Suprapubic skin (tissue), 4 donors: ENCODE measurements around the gene TPM4. TPM values are rescaled to one million over a fixed set of nuclear protein-coding genes. Genes with fewer than 3 reads are reported as not detected.

Experiments used
- DNase-seq, 2 donors: peaks; one replicate each; pipeline ENCODE4 v3.0.0-alpha.2; 2019; ENCODE audit warnings: low spot score in 2 of 2
- H3K27ac ChIP-seq: fragments of 200-600 bp; sonication (generic); one replicate; pipeline ENCODE4 v1.5.1; 2019
- H3K27me3 ChIP-seq: fragments of 200-600 bp; sonication (generic); one replicate; pipeline ENCODE4 v1.5.1; 2019
- H3K36me3 ChIP-seq: fragments of 200-600 bp; sonication (generic); one replicate; pipeline ENCODE4 v1.5.1; 2019
- H3K4me1 ChIP-seq: fragments of 200-600 bp; sonication (generic); one replicate; pipeline ENCODE4 v1.5.1; 2019
- H3K4me3 ChIP-seq: fragments of 200-600 bp; sonication (generic); one replicate; pipeline ENCODE4 v1.5.1; 2019; ENCODE audit warnings: mild to moderate bottlenecking
- H3K9me3 ChIP-seq: fragments of 200-600 bp; sonication (generic); one replicate; pipeline ENCODE4 v1.5.1; 2019
- EP300 ChIP-seq: sonication (generic); formaldehyde crosslinking; IDR thresholded peaks from one replicate; pipeline ENCODE4 v1.6.1; 2017; ENCODE audit warnings: antibody characterized with exemption
- POLR2A ChIP-seq, 2 donors: fragments of 450-650 bp; IDR thresholded peaks; one replicate each; pipeline ENCODE4 v1.6.1; 2017; ENCODE audit warnings: antibody characterized with exemption in 2 of 2, mild to moderate bottlenecking in 2 of 2, moderate library complexity in 2 of 2
- POLR2AphosphoS5 ChIP-seq, 3 donors: sonication (generic); formaldehyde crosslinking; IDR thresholded peaks; one replicate each; pipeline ENCODE4 v1.6.1; 2017; ENCODE audit warnings: antibody characterized with exemption in 3 of 3
- WGBS: methylation state at CpG from one replicate; pipeline ENCODE4 v1.1.5; 2018; 5-methylcytosine and 5-hydroxymethylcytosine counted together
- total RNA-seq, 4 donors: library from RNA; depleted of rRNA; stranded (reverse); fragments of >200 nt; gene quantifications; one replicate each; pipeline ENCODE4 v1.1.0, GENCODE V29; 2016
- TF ChIP-seq, protein P1 (sequence below), 2 donors: fragments of 200-600 bp in 1 of 2; fragments of 450-650 bp in 1 of 2; sonication (generic) in 1 of 2; IDR thresholded peaks; one replicate each; pipeline ENCODE4 v1.5.1; 2016 to 2019; ENCODE audit warnings: antibody characterized with exemption in 2 of 2, mild to moderate bottlenecking in 1 of 2, moderate library complexity in 1 of 2

Gene TPM4
- total RNA-seq, 4 donors from 2014 or later = 195 to 224 (median 205) TPM

DNA sequence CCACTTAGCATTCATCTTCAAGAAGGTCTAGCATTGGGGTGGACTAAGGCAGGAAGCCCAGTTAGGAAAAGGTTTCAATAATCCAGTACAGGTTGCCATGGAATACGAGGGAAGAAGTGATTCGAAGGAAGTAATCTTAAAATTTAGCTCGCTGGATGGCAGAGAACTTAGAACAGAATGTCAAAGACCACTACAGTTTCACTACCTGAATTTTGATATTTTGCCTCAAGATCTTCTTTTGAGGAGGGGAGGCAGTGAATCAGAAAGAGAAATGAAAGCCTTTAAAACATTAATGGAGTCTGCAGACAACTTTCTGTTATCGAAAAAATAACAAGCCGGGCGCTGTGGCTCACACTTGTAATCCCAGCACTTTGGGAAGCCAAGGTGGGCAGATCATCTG lies 28.4 kb downstream of the TPM4 start:
- H3K27ac ChIP-seq = no peak overlapping the region
- DNase-seq = no peak
- peaks cover 46% of the 10 kb centered on the region for H3K36me3 ChIP-seq
- TF ChIP-seq, protein P1, sequence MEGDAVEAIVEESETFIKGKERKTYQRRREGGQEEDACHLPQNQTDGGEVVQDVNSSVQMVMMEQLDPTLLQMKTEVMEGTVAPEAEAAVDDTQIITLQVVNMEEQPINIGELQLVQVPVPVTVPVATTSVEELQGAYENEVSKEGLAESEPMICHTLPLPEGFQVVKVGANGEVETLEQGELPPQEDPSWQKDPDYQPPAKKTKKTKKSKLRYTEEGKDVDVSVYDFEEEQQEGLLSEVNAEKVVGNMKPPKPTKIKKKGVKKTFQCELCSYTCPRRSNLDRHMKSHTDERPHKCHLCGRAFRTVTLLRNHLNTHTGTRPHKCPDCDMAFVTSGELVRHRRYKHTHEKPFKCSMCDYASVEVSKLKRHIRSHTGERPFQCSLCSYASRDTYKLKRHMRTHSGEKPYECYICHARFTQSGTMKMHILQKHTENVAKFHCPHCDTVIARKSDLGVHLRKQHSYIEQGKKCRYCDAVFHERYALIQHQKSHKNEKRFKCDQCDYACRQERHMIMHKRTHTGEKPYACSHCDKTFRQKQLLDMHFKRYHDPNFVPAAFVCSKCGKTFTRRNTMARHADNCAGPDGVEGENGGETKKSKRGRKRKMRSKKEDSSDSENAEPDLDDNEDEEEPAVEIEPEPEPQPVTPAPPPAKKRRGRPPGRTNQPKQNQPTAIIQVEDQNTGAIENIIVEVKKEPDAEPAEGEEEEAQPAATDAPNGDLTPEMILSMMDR (IDR thresholded peaks at IDR 0.05) = no peak
- no peak for TF ChIP-seq POLR2A (IDR thresholded peaks at IDR 0.05)
- TF ChIP-seq EP300 = no peak
- TF ChIP-seq POLR2AphosphoS5 (IDR thresholded peaks at IDR 0.05) = no peak
- H3K4me3 ChIP-seq = no peak overlapping the region
- no peaks in the 10 kb centered on the region for H3K9me3 ChIP-seq
- H3K27me3 ChIP-seq = no peaks in the 10 kb centered on the region
- H3K4me1 ChIP-seq = no peaks in the 10 kb centered on the region
- WGBS = 88% methylated on average over 6 of the region's 6 CpGs

DNA sequence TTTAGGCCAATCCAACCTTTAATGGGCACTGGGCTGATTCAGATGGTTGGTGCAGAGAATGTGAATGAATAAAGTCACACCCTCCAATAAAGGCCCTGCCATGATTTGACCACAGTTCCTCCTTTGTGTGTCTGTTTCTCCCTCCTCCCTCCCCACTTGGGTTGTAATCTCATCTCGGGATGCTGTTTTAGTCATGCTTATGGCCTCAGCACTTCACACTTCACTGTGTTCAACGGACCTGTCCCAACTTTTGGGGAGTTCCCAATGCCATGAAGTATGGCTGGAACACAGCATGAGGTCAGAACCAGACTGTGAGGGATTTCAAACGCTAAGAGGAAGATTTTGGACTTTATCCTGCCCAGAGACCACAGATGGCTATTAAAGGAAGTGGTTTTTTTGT lies 29.8 kb downstream of the TPM4 start:
- Histone ChIP-seq H3K27me3 (no peaks in the 10 kb centered on the region), H3K4me1 (peaks cover 5% of the 10 kb centered on the region), H3K9me3 (no peaks in the 10 kb centered on the region), H3K27ac (no peak overlapping the region), H3K4me3 (no peak overlapping the region), H3K36me3 (peaks cover 32% of the 10 kb centered on the region)
- no peak for DNase-seq
- WGBS = 17% methylated on average over 3 of the region's 3 CpGs
- TF ChIP-seq EP300 (no peak), POLR2A (IDR thresholded peaks at IDR 0.05) (no peak), POLR2AphosphoS5 (IDR thresholded peaks at IDR 0.05) (no peak)
- TF ChIP-seq, protein P1 (IDR thresholded peaks at IDR 0.05) = no peak

GRCh38 chr19:16111160-16111908 lies 35.0 kb downstream of the TPM4 start, which contains the start of gene RAB8A:
TSS of gene RAB8A (plus strand) at chr19:16111889. CDS start at chr19:16111902, 13 bp downstream.
- DNase-seq = peak; percentile 99
- no peaks in the 10 kb centered on the region for H3K27me3 ChIP-seq
- TF ChIP-seq, protein P1 (IDR thresholded peaks at IDR 0.05) = peak; percentile 98 to 100
- TF ChIP-seq EP300 = no peak
- TF ChIP-seq POLR2A (IDR thresholded peaks at IDR 0.05) = peak in 1 of 2 donors; percentile 47
- TF ChIP-seq POLR2AphosphoS5 (IDR thresholded peaks at IDR 0.05) = peak in 2 of 3 donors; percentile 3 to 94
- no peaks in the 10 kb centered on the region for H3K9me3 ChIP-seq
- H3K4me1 ChIP-seq = peaks cover 44% of the 10 kb centered on the region
- H3K4me3 ChIP-seq = peak within 1 kb of the TSS; percentile 92
- no peaks in the 10 kb centered on the region for H3K36me3 ChIP-seq
- WGBS = 1% methylated on average over 14 of the region's 81 CpGs
- H3K27ac ChIP-seq = peak within 1 kb of the TSS; percentile 85

DNA sequence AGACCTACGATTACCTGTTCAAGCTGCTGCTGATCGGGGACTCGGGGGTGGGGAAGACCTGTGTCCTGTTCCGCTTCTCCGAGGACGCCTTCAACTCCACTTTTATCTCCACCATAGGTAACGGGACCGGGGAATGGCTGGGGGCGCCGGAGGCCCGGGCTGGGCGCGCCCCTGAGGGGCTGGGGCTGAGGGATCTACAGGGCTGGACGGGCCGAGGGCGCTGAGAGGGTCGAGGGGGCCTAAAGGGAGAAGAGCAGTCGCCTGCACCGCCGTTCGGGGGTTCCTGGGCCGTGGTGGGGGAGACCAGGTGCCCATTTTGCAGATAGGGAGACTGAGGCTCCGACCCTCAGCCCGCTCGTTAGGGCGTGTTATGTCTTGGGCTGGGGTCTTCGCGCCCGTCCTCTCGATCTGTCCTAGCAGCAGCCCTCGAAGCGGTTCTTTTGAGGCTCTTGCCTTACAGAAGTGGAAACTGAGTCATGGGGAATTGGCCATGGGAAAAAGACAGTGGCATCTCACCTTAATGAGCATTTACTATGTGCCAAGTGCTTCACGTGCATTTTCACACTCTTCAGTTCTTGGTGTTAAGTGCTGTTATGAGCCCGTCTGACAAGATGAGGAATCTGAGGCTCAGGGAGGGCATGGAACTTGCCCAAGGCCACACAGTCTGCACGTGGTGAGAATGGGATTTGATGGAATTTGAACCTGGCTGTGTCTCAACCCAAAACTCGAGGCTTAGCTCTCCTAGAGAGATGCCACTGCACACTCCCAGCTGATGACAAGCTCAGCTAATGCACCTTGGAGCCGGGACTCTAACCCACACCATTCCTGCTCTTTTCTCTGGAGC lies 35.8 kb downstream of the TPM4 start:
- peak overlapping the region; percentile 92 for H3K4me3 ChIP-seq
- no peaks in the 10 kb centered on the region for H3K36me3 ChIP-seq
- 3% methylated on average over 9 of the region's 37 CpGs for WGBS
- DNase-seq = no peak
- no peaks in the 10 kb centered on the region for H3K27me3 ChIP-seq
- TF ChIP-seq EP300 (no peak), POLR2A (IDR thresholded peaks at IDR 0.05) (no peak), POLR2AphosphoS5 (IDR thresholded peaks at IDR 0.05) (peak in 1 of 3 donors; percentile 61)
- TF ChIP-seq, protein P1 (IDR thresholded peaks at IDR 0.05) = no peak
- peaks cover 44% of the 10 kb centered on the region for H3K4me1 ChIP-seq
- no peaks in the 10 kb centered on the region for H3K9me3 ChIP-seq
- peak overlapping the region; percentile 85 for H3K27ac ChIP-seq

- Histone ChIP-seq H3K27ac (no peak overlapping the region), H3K36me3 (peaks cover 3% of the 10 kb centered on the region), H3K4me1 (peaks cover 44% of the 10 kb centered on the region), H3K4me3 (peak overlapping the region; percentile 92), H3K27me3 (no peaks in the 10 kb centered on the region), H3K9me3 (no peaks in the 10 kb centered on the region)
- no peak for DNase-seq
- TF ChIP-seq, protein P1 (IDR thresholded peaks at IDR 0.05) = no peak
- TF ChIP-seq POLR2AphosphoS5 (IDR thresholded peaks at IDR 0.05) = no peak
- no peak for TF ChIP-seq POLR2A (IDR thresholded peaks at IDR 0.05)
- TF ChIP-seq EP300 = no peak
- WGBS = 44% methylated on average over 2 of the region's 2 CpGs
These were observed 36.5 kb downstream of the TPM4 start for GRCh38 chr19:16112778-16113177.
